ENCODE measurements around the gene STX1A.

STX1A gene

GRCh38 chr7:73652541-73652949, 66.9 kb downstream of the STX1A start:
- in situ Hi-C loops (cut with MboI; ENCODE audit: low sequenced_read_pairs): no loop called here
- DNase-seq (ENCODE audit: low spot score in 2 of 2): no peak
- Histone ChIP-seq H3K36me3 (replicated peaks) (no peaks in the 10 kb centered on the region), H3K4me1 (peaks cover 4% of the 10 kb centered on the region), H3K4me3 (no peak overlapping the region), H3K27me3 (ENCODE audit: low read depth) (peaks cover 5% of the 10 kb centered on the region), H3K9me3 (no peaks in the 10 kb centered on the region)

DNA sequence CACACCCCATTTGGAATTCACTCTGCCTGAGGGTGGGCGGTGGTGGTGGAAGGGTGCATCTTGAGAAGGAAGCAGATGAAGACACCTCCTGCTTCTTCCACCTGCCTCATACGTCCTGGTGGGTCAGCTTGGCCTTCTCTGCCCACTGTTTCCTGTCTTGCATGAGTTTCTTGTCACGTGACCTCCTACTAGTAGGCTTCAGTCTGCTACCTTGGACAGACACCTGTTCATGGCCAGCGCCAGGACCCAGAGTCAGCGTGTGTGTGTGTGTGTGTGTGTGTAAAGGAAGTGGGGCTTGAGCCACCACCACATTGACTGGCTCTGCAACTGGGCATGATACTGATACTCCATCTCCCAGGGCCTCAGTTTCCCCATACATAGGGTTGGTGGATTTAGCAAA, 68.9 kb downstream of the STX1A start:
- H3K27me3 ChIP-seq (ENCODE audit: low read depth): peaks cover 5% of the 10 kb centered on the region

GRCh38 chr7:73649576-73649975, 69.9 kb downstream of the STX1A start:
- peaks cover 4% of the 10 kb centered on the region for H3K4me1 ChIP-seq
- no peak overlapping the region for H3K4me3 ChIP-seq
- no peak for DNase-seq (ENCODE audit: low spot score in 2 of 2)
- H3K27me3 ChIP-seq (ENCODE audit: low read depth): peaks cover 5% of the 10 kb centered on the region
- no peaks in the 10 kb centered on the region for H3K36me3 ChIP-seq (replicated peaks)
- no peaks in the 10 kb centered on the region for H3K9me3 ChIP-seq
- in situ Hi-C loops (cut with MboI; ENCODE audit: low sequenced_read_pairs): no loop called here

More for the DNA sequence above, 68.9 kb downstream of the STX1A start:
- Histone ChIP-seq H3K4me3 (no peak overlapping the region), H3K9me3 (no peaks in the 10 kb centered on the region), H3K4me1 (peaks cover 4% of the 10 kb centered on the region), H3K36me3 (replicated peaks) (no peaks in the 10 kb centered on the region)
- no peak for DNase-seq (ENCODE audit: low spot score in 2 of 2)
- in situ Hi-C loops (cut with MboI; ENCODE audit: low sequenced_read_pairs): no loop called here
